HG03575 (cell line): ENCODE results near the gene CDH13.

Source experiments
- ATAC-seq: cut with Tn5 transposase; IDR thresholded peaks from one replicate; pipeline ENCODE4 v1.9.1; 2021; ENCODE audit not compliant: unreplicated experiment, insufficient number of reproducible peaks, low FRiP score; ENCODE audit errors: extremely low read depth

CDH13 gene

DNA sequence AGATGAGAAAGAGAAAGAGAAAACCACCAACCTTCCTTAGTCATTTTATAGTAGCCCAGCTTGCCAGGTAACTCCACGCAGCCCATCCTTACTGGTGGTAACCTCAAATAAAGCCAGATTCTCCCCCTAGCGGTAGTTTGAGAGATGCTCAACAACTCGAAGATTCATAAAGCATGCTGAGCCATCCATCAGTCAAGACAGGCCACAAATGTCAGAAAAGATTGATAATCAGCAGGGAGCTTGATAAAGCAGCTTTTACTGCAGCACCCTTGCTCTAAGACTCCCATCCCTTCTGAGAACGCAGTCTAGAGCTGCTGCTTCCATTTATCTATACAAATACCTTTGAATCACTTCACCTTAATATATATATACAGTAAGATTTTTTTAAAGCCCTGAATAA, 729.5 kb downstream of the CDH13 start:
- no peak for ATAC-seq

GRCh38 chr16:83356986-83357385, 730.2 kb downstream of the CDH13 start:
- ATAC-seq = no peak

GRCh38 chr16:83363521-83363920, 736.8 kb downstream of the CDH13 start:
- ATAC-seq = no peak

- ATAC-seq = no peak
These were observed 738.4 kb downstream of the CDH13 start for GRCh38 chr16:83365166-83365565.

DNA sequence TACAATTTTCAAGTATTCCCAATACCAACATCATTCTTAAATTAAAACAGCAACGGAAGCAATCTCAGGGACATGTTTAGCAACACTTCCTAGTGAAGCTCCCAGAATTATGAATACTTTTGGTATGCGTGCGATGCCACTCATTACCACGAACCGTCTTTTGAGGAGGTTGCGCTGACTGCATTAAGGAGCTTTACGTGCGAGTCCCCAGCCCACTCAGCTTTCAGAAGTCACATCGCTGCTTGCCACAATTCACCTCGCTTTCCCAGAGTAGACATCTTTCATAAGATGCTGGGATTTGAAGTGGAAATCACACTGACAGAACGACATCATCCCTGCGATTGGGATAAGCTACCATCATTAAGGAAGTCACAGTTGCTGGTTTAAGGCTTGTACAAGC, 739.5 kb downstream of the CDH13 start:
- ATAC-seq = no peak

DNA sequence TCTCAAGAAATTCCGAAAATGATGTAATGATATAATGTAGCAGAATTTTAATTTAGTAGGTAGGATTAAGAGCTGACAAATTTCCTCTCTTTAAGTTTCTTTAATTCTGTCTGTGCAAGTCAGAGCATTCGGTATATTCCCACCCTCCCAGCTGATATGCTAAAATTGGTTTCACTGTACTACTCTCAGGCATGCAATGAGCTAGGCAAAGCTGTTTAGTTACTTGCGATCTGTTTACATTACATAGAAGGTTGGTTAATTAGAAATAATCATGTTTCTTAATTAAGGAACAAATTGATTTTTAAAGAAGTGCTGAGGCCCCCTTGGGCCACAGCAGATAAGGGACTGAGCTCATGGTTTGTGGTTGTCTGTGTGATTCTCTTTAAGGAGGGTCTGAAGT, 748.2 kb downstream of the CDH13 start:
- ATAC-seq = no peak

DNA sequence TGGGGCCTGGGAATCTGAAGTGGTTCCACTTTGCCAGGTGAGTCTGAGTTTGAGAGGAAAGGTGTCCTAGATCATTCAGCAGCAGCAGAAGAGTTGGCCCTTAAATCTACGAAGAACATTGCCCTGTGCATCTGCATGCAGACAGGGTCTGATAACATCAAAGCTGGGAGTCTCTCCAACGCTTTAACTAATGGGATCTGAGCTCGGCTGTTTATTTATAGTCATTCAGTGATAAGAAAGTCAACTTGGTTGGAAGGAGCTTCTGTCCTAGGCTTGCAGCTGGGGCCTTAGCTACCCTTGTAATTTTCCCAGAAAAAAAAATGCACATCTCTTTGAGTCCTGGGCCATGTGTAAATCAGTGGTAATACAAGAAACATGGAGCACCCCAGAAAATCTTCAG, 763.0 kb downstream of the CDH13 start:
- no peak for ATAC-seq

DNA sequence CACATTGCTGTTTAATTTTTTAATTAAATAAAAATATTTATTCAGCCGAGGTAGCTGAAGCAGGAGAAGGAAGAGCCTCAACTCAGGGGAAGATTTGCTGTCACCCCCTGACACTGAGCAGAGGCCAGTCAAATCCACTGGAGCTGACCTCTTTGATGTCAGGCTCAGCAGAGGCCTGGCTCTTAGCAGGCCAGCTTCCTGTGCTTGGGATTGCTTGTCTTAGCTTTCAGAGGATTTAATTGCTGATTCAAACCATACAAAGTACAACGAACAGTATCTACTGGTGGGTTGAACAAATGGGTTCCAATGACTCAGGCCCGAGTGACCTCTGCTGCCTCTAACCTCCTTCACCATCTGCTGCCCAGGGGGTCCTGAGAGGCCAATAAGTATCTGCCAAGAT, 764.0 kb downstream of the CDH13 start:
- no peak for ATAC-seq

GRCh38 chr16:83392743-83393142, 766.0 kb downstream of the CDH13 start:
- no peak for ATAC-seq

DNA sequence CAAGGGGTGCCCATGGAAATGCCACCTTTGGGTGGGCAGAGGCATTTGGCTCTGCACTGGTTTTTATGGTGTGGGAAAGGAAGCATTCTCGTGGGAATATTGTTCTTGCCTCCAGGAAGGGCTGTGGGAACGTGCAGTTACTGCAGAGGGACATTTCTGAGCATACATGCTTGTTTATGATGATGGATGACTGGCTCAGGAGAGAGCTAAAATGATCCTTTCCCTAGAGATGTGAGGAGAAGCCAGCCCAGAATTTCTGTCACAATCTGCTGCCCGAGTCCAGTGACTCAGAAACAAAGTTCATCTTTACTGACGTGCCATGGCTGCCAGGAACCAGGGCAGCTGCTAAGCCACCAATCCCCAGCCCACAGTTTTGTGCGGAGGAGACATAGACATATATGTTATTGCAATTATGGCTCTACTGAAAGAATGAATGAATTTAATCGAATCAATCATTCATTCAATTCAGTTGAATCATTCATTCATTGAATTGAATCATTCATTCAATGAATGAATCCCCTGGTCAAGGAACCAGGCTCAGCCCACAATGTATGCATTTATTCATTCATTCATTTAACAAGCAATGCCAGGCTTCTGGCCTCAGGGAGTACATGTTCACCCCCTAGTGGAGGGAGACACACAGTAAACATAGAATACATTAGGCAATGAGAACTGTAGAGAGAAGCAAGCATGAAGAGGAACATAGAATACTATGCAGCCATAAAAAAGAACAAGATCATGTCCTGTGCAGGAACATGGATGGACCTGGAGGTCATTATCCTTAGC, 766.6 kb downstream of the CDH13 start:
- no peak for ATAC-seq

DNA sequence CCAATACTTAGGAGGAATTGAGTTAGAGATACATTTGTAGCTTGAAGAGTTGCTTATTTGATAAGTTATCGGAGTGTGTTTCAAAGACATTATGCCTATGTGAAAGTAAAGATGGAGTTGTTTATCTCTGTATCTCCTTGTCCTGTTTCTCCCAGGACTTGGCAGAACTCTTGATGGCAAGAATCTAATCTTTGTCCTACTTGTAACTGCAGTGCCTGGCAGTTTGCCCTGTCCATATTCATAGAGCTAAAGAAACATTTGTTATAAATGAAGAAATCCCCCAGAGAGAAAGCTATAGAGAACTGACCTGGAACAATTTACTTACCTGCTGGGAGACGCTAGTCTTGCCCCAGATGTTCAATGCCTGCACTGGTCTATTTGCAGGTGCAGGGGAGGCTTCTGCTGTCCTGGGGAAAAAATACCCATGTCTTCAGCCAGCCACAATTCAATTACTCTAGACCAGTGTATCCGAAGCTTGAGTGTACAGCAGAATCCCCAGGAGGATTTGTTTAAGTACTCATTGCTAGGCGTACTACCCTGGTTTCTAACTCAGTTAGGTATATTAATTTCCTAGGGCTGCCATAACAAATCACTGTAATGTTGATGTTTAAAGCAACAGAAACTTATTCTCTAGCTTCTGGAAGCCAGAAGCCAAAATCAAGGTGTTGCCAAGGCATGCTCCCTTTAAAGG, 771.0 kb downstream of the CDH13 start:
- no peak for ATAC-seq

DNA sequence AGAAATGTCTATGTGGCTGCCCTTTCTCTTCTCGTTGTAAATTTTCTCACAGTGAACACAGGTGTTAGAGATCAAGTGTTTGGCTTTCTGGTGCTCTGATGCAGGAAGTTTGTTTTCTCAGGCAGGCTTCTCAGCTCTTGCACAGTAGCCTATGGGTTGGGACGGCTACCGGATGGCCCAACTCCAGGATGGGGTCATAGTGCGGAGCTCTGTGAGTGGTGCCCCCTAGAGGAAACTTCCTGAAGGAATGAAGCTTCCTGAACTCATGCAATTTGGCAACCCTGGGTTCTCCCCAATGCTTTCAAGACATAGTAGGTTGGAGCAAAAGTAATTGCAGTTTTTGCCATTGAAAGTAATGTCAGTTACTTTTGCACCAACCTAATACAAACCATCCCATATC, 773.5 kb downstream of the CDH13 start:
- no peak for ATAC-seq

GRCh38 chr16:83402160-83402814, 775.5 kb downstream of the CDH13 start:
- no peak for ATAC-seq

DNA sequence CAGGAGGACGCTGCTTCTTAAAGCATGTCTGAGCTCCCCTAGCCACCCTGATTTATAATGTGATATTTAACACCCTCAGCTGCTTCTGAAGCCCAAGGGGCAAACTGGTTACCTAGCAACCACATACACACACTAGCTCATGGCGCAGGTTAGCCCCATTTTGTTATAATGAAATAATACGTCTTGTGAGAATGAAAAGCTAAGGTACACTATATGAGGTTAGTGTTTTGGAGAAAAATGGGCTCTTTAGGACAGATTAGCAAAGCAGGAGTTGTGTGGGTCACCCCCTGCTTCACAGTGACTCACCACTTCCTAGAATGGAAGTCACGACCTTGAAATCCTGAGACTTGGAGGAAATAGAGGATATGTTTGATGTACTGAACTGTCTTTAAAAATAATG, 776.2 kb downstream of the CDH13 start:
- no peak for ATAC-seq

DNA sequence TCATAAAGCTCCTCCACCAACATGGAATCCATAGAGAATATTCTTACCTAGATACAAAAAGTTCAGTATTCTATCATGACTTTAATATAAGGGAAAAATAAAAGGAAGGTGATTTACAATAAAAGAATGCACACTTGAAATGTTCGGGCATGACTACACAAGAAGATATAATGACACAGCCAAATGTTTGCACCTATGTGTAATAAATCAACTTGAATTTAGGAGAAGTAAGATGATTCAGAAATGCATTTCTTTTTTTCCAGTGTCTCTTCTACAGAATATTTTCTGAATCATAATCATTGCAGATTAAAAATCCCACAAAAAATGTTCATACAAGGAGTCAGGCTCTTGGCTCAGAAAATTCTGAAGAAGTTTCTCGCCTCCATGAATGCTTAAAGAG, 777.0 kb downstream of the CDH13 start:
- ATAC-seq = no peak

- ATAC-seq = no peak
These were observed 777.5 kb downstream of the CDH13 start for GRCh38 chr16:83404261-83404660.

GRCh38 chr16:83407928-83408327, 781.2 kb downstream of the CDH13 start:
- no peak for ATAC-seq

DNA sequence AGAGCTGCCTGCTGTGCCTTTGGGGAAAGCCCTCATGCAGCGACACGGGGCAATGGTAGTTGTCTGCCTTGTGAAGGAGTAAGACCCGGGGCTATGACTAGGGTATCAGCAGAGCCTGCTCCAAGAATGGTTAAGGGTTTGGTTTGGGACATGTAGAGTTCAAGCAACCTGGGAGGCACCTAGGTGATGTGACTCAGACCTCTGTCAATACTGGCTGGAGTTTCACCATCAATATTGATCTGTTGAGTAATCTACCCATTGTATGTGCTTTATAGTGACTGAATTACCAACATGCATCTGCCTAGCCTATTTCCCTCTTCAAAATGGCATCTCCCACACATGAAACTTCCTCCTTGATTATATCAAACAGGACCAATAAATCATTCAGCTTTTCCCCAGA, 782.6 kb downstream of the CDH13 start:
- ATAC-seq = no peak

GRCh38 chr16:83418565-83418964, 791.8 kb downstream of the CDH13 start:
- ATAC-seq = no peak

- no peak for ATAC-seq
These were observed 793.5 kb downstream of the CDH13 start for GRCh38 chr16:83420206-83420760.
